Motor neuron (in vitro differentiated cells): ENCODE measurements around the gene CLSTN2. TPM values are rescaled to one million over a fixed set of nuclear protein-coding genes. Genes with fewer than 3 reads are reported as not detected.

ENCODE experiments used
- ATAC-seq, 8 experiments: fragments of 200-7000 bp; cut with Tn5 transposase; replicated peaks in 6 of 8; 2 replicates each; pipeline ENCODE4 v1.8.0; 2021; ENCODE audit warnings: mild to moderate bottlenecking in 8 of 8, moderate library complexity in 8 of 8
- H3K27ac ChIP-seq, 2 donors: fragments of 250-450 bp; sonication (Bioruptor Pico); 2 replicates each; pipeline ENCODE4 v1.9.0; 2021; ENCODE audit warnings: antibody characterized with exemption in 2 of 2, mild to moderate bottlenecking in 2 of 2, moderate library complexity in 1 of 2
- H3K4me1 ChIP-seq, 2 donors: fragments of 250-450 bp; sonication (Bioruptor Pico); replicated peaks in 1 of 2; 2 replicates each; pipeline ENCODE4 v1.6.1; 2021; ENCODE audit warnings: antibody characterized with exemption in 2 of 2, mild to moderate bottlenecking in 2 of 2, moderate library complexity in 1 of 2
- H3K4me3 ChIP-seq, 5 donors: fragments of 250-450 bp; sonication (Bioruptor Pico); 2 replicates each; pipeline ENCODE4 v1.9.0; 2021; ENCODE audit warnings: antibody characterized with exemption in 5 of 5, mild to moderate bottlenecking in 5 of 5, moderate library complexity in 4 of 5
- WGBS, 10 experiments: fragments of 450-650 bp; shearing (Covaris generic); methylation state at CpG; one replicate each; pipeline ENCODE4 v1.0.0; 2022; 5-methylcytosine and 5-hydroxymethylcytosine counted together
- in situ Hi-C, 9 experiments: fragments of 400-800 bp; cut with MboI; loops; one replicate each; pipeline ENCODE4 v1.15.0; 2021; ENCODE audit warnings: low sequenced_read_pairs in 9 of 9, low pct_unique_long_range_greater_than_20kb in 2 of 9; ENCODE audit not compliant: unreplicated experiment in 9 of 9
- total RNA-seq, 8 experiments: library from RNA; unstranded; fragments of 300-600 nt; gene quantifications; 2 replicates each; pipeline versions ENCODE4 v1.2.3 to v1.2.4, GENCODE V29; 2022

CLSTN2 gene
- total RNA-seq, 8 experiments from 2014 or later, result 1.2 to 125 (median 27.9) TPM

DNA sequence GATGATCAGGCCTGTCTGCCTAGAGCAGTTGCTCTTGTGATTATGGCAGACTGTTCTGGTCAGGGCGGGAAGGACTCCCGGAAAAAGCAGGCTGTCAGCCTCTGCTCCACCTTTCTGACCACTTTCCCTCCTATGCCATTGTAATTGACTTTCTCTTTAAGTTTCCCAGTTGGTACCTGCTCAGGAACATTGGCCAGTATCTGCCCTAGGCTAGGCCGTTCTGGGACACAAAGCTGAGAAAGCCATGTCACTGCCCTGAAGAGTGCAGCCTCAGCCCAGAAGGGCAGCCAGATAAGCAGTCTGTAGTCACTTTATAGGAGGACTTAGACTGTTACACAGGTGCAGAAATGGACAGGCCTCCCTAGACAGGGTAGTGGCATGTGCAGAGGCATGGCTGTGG, 80.8 kb downstream of the CLSTN2 start:
- in situ Hi-C loops, result no loop called here
- no peak for ATAC-seq
- no peak overlapping the region for H3K27ac ChIP-seq
- WGBS, 10 experiments, result 0 to 100% (median 86%) methylated on average over 1 to 3 of the region's 3 CpGs; no CpG with 5 or more reads in 2 of the 10 experiments
- no peak overlapping the region for H3K4me3 ChIP-seq
- peaks cover 11 to 12% of the 10 kb centered on the region in 2 donors for H3K4me1 ChIP-seq

DNA sequence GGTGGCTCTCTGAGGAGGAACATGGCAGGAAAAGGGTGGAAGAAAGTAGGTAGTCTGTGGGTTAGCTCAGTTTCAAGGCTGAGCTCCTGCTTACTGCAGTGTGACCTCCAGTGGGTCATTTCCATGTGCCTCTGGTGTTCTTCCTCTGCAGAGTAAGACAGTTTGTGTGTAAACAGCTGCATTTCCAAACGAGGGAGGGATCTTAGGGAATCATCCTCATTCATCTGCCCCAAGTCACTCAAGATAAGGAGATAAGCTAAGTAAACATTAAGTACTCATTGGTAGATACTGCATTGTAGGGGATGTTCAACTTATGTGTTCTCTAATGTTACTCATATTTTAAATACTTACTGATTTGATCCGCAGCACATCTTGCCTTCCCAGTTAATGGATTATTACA, 83.6 kb downstream of the CLSTN2 start:
- Histone ChIP-seq H3K27ac (no peak overlapping the region), H3K4me1 (peaks cover 16 to 32% of the 10 kb centered on the region in 2 donors), H3K4me3 (no peak overlapping the region)
- no peak for ATAC-seq
- 0 to 43% (median 30%) methylated on average over 1 to 2 of the region's 2 CpGs; no CpG with 5 or more reads in 5 of the 10 experiments for WGBS, 10 experiments
- in situ Hi-C loops, result no loop called here

DNA sequence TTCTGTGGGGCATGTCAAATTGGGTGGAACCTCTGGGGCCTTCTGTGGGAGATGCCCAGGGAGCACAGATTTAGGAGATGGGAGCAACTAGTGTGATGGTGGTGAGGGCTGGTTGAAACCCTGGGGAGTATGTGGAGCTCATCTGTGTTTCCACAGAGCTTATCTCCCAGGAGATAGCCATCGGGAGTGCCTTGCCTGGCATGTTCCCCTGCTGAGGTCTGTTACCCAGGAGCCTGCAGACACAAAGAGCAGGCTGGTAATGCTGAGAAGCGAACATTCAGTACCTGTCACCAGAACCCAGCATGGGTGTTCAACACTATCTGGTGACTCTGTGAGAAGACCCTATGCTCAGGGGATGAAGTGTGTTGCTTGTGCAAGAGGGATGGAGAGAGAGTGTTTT, 85.0 kb downstream of the CLSTN2 start:
- H3K4me1 ChIP-seq, result peaks cover 16 to 32% of the 10 kb centered on the region in 2 donors
- H3K27ac ChIP-seq, result peak overlapping the region in 1 of 2 donors; percentile 44
- peak in 3 of 8 experiments; percentile 30 to 77 (median 56) for ATAC-seq
- no peak overlapping the region for H3K4me3 ChIP-seq
- WGBS, 10 experiments, result 0% methylated on average over 1 of the region's 2 CpGs; no CpG with 5 or more reads in 9 of the 10 experiments
- in situ Hi-C loops, result no loop called here

DNA sequence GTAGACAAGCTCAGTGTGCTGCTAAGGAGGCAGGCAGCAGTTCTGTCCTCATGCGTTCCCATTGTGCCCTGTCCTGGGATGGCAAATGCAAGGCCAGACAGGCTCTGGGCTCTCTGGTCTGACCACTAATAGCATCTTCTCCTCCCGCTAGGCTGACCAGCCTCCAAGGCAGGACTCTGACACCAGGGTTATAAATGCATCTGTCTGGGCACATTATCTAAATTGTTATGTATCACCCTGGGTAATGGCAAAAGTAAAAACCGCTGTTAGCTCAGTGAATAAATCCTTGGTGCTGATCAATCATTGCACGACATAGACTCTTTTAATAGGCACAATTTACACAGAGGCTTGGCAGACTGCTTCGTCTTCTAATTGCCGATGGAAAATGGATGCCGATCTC, 85.6 kb downstream of the CLSTN2 start:
- peak in 5 of 8 experiments; percentile 75 to 86 (median 80) for ATAC-seq
- Histone ChIP-seq H3K4me1 (peaks cover 16 to 32% of the 10 kb centered on the region in 2 donors), H3K27ac (peak overlapping the region in 1 of 2 donors; percentile 44), H3K4me3 (no peak overlapping the region)
- in situ Hi-C loops, result no loop called here
- WGBS, 10 experiments, result 22 to 55% (median 35%) methylated on average over 1 to 5 of the region's 7 CpGs; no CpG with 5 or more reads in 2 of the 10 experiments

DNA sequence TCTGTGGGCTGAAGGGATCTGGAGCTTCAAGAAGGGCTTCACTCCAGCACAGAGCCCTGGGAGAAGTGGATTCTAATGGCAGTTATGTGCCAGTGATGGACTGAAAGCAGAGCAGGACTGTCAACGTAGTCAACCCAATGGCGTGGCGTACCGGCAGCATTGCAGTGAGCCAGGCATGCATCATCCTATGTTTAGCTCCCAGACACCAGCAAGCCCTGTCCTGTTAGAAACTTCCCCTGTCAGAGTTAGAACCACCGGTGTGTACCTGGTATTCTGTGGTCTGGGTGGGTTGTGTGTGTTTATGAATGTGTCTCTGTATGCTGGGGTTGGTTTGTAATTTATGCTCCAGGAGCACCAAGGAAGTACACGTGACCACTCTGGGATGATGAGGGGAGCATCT, 86.3 kb downstream of the CLSTN2 start:
- Histone ChIP-seq H3K4me1 (peaks cover 16 to 32% of the 10 kb centered on the region in 2 donors), H3K27ac (no peak overlapping the region), H3K4me3 (no peak overlapping the region)
- no peak for ATAC-seq
- 40 to 93% (median 78%) methylated on average over 1 to 6 of the region's 6 CpGs; no CpG with 5 or more reads in 4 of the 10 experiments for WGBS, 10 experiments
- in situ Hi-C loops, result no loop called here

DNA sequence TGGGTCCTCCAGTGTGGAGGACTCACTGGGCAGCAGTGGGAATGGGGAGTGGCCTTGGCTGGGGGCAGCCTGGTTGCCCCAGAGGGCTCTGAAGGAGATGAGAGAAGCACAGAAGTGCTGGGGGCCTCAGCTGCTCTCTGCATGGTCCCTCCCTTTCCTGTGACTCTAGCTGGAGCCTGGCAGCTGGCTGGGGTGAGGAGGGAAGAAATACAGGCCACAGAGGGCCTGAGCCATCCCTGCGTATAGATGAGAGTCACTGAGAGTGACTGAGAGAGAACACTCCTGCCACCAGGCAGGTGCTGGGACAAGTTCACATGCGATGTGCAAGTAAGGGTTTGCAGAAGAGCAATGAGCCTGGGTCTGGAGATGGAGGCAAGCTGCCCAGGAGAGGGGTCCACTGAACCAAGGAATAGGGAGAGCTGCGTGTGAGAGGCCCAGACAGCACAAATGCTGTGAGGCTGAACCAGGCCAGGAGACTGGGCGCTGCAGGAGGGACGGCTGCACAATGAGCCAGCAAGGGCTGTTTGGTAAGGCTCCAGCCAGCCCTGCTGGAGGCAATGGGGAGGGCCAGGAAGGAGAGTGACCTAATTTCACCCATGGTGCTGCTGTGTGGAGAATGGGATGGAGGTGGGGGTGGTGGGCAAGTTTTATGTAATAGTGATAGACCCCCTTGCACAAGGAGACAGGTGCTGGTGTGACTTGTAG, 87.2 kb downstream of the CLSTN2 start:
- Histone ChIP-seq H3K27ac (peak overlapping the region in 1 of 2 donors; percentile 29), H3K4me3 (no peak overlapping the region), H3K4me1 (peaks cover 16 to 32% of the 10 kb centered on the region in 2 donors)
- peak in 5 of 8 experiments; percentile 26 to 52 (median 42) for ATAC-seq
- in situ Hi-C loops, result no loop called here
- WGBS, 10 experiments, result 90 to 100% (median 97%) methylated on average over 1 to 4 of the region's 5 CpGs; no CpG with 5 or more reads in 7 of the 10 experiments

DNA sequence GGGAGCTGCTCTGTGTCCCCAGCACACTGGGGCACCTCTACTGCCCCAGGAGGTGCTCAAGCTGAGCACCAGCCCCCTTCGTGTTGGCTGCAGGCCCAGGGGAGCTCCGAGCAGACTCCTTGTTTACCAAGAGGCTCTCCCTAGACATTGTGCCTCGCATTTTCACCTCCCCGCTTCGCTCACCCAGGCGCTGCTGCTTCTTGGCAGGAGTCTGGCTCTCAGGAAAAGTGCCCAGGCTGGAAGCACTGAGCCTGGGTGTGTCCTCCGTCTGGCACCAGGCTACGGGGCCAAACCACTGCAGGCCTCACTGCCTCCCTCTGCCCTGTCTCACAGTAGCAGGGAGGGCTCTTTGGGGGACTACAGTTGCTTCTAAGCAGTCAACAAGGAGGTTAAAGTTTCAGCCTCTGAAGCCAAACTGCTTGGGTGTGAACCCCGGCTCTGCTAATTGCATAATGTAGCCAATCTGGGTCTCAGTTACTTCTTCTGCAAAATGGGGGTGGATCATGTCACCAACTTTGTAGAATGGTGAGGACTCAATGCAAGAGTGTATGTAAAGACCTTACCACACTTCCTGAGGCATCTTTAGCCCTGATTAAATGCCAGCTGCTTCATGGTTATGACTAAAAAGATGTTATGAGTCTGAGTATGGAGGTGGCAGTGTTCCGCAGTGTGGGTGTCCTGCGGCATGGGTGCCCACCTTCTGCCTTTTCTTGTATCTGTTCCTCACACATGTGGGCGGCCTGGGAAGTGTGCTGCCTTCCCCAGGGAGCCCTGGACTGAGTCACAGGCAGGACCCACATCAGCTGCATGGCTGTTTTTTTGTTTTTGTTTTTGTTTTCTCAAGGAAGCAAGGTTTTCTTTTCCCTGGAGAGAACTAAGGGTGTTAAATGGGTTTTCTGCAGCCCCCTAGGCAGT, 88.9 kb downstream of the CLSTN2 start:
- Histone ChIP-seq H3K4me1 (peaks cover 16 to 32% of the 10 kb centered on the region in 2 donors), H3K4me3 (no peak overlapping the region), H3K27ac (no peak overlapping the region)
- ATAC-seq, result peak in 2 of 8 experiments; percentile 14 to 36
- in situ Hi-C loops, result no loop called here
- 20 to 100% (median 80%) methylated on average over 1 to 5 of the region's 12 CpGs; no CpG with 5 or more reads in 5 of the 10 experiments for WGBS, 10 experiments

DNA sequence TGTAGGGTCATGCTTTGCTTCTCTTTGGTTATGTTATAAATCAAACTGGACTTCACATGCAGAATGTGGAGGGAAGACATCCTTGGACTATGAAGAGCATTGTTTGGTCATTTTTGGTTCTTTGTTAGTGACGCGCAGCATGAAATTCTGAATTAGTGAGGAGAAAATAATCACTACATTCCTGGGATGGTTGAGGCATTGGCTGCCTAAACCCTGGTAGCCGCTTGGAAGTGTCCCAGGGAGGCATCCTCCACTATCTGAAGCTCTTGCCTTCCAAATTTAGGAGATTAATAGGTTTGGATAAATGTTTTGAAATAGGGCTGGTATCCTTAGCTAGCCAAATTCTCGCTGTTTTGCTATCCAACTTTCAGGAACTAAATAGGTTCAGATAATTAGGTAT, 96.2 kb downstream of the CLSTN2 start:
- Histone ChIP-seq H3K4me1 (peaks cover 10 to 23% of the 10 kb centered on the region in 2 donors), H3K4me3 (no peak overlapping the region), H3K27ac (no peak overlapping the region)
- in situ Hi-C loops, result no loop called here
- peak in 2 of 8 experiments; percentile 24 to 46 for ATAC-seq
- 10 to 100% (median 79%) methylated on average over 2 to 4 of the region's 4 CpGs; no CpG with 5 or more reads in 2 of the 10 experiments for WGBS, 10 experiments

DNA sequence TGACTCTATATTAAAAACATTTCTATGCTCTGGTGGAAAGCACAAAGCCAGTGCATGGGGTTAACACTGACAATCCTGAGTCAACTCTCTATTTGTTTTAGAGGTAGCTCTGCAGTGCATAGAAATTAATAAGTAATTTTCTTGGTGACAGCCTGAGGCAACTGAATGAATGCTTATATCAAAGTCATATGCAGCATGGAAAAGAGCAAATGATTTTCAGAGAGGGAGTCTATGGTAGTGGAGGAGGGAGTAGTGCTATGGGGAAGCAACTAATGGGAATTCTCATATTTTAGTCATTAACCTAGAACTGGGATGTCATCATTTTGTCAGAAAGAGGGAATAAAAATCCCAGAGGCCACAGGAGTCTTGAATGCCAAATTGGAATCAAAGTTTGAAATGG, 99.1 kb downstream of the CLSTN2 start:
- Histone ChIP-seq H3K4me3 (no peak overlapping the region), H3K4me1 (peaks cover 14 to 28% of the 10 kb centered on the region in 2 donors), H3K27ac (no peak overlapping the region)
- in situ Hi-C loops, result no loop called here
- peak in 1 of 8 experiments; percentile 41 for ATAC-seq

DNA sequence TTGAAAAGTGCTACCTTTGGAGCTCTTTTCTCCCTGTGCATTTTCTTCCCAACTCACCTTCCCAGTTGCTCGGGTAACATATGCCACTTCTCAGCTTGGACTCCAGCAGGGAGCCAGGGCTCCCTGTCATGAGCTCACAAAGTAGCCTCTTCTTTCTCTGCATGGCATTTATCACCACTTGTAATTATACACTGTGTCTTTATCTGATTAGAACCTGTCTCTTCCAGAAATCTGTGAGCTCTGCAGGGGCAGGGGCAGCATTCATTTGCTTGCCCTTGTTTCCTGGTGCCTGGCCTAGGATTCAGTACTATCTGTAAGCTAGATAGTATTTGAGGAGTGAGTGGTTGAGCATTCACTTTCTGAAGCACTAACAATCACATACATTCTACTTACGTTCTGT, 100.9 kb downstream of the CLSTN2 start:
- peak in 5 of 8 experiments; percentile 62 to 84 (median 63) for ATAC-seq
- Histone ChIP-seq H3K4me1 (peaks cover 14 to 29% of the 10 kb centered on the region in 2 donors), H3K4me3 (no peak overlapping the region), H3K27ac (no peak overlapping the region)
- in situ Hi-C loops, result no loop called here
- WGBS, 10 experiments, result 0 to 78% (median 42%) methylated on average over 1 to 2 of the region's 2 CpGs; no CpG with 5 or more reads in 1 of the 10 experiments

DNA sequence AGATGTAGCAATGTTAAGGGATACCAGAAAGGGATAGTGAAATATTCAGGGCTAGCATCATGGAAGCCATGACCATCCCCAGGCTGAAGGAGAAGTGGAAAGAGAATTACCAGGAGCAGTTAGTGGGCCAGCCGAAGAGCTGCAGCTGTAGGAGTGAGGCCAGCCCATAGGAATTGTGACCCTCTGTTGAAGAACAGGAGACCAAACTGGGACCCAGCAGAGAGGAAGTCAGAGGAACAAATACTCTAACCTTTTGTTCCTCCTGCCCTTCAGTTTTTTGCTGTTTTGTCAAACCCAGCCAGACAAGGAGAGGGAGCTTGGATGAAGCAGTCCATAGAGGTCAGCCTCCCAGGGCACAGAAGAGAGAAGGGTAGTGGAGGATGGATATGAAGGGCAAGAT, 115.4 kb downstream of the CLSTN2 start:
- H3K27ac ChIP-seq, result peak overlapping the region; percentile 77 to 86
- H3K4me1 ChIP-seq, result peaks cover 61 to 65% of the 10 kb centered on the region in 2 donors
- ATAC-seq, result no peak
- no peak overlapping the region for H3K4me3 ChIP-seq
- in situ Hi-C loops, result no loop called here
- WGBS, 10 experiments, result 20 to 100% (median 71%) methylated on average over 1 of the region's 1 CpG; no CpG with 5 or more reads in 7 of the 10 experiments

DNA sequence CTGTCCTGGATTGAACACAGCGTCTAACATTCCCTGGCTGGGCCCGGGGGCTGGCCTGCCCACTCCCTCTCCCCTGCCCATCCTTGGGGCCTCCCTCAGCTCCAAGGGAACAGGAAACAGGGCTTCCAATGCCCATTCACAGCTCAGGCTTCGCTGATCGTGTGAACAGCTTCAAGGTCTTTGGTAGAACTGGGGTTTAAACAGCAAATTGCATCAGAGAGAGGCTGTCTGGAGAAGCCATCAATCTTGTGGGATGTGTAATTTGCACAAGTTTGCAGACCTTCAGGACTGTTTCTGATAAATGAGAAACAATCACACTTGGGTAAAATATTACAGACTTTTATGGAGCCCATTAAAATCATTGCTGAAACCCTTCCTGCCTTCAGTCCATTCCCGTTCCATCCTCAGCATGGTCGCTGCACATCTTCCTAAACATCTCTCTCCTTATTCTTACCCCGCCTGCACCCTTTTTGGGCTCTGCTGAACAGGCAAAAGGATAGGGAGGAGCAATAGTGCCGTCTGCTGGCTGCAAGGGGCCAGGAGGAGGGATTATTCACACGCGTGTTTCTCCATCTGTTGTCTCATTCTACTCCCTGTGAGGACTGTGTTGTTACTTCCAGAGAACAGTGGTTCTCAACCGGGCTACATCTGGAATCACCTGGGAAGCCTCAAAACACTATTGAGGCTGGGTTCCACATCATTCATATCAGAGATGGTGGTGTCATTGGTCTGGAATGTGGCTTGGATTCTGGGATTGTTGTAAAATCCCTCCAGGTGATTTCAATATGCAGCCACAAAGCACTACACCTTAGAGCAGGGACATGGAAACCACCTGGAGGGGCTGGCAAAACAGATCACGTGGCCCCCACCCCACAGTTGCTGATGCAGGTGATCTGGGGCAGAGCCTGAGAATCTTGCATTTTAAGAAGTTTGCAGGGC, 116.3 kb downstream of the CLSTN2 start:
- Histone ChIP-seq H3K4me3 (no peak overlapping the region), H3K4me1 (peaks cover 61 to 65% of the 10 kb centered on the region in 2 donors), H3K27ac (peak overlapping the region; percentile 77 to 86)
- ATAC-seq, result peak; percentile 51 to 80 (median 58)
- 3 to 60% (median 20%) methylated on average over 1 to 12 of the region's 12 CpGs; no CpG with 5 or more reads in 2 of the 10 experiments for WGBS, 10 experiments
- in situ Hi-C loops, result no loop called here
